HG03135 (cell line): Measurements from ENCODE around the gene HOXB2.

Experiments
- ATAC-seq: cut with Tn5 transposase; IDR thresholded peaks from one replicate; pipeline ENCODE4 v1.9.1; 2021; ENCODE audit warnings: mild to moderate bottlenecking, moderate library complexity; ENCODE audit not compliant: unreplicated experiment

The HOXB2 gene

DNA sequence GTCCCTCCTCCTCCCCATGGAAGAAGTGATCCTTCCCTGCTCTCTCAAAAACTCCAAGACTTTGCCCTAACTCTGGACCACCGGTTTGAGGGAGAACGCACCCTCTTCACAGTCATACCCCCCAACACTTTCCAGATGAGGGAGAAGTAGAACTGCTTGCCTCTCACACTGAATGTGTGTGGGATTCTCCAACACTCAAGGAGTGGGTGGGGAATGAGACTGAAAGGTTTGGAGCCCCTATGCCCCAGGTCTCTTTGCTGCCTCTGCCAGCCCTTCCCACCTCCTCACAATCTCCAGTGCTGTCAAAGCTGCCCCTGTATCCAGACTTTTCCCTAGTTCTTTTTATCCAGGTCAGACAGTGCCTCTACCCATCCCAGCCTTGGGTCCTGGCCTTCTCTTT lies 21.8 kb upstream of the HOXB2 start:
- ATAC-seq = no peak

DNA sequence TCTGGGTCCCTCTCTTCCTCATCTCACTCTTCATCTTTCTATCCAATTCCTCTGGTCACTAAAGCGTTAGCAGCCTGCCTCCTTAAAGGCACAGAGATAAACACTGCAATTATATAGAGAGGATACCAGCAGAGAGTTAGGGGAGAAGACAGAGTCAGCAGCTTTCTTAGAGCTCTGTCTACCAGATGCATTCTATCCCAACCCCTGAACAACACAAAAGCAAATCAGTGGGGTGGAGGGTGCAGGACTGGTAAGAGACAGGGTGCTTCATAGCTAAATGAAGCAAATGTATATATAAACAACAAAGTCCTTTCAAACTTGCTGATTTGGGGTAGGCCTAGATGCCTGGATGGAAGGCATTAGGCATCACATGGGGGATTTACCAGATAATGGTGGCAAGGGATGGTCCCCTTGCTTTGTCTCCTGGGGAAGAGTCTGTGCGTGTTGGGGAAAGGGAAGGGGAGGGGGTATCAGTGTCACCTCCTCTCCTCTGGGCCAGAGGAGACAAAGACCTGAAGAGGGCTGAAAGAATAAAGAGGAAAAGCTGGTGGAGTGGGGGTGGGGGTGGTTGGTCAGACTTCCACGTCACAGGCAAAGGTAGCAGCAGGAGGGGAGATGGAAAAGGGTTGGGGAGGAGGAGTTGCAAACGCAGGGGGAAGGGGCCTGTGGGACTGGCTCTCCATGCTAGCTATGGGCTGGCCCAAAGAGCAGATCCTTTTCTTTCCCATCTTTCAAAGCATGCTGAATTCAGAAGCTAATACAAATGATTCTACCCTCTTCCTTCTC lies 21.2 kb upstream of the HOXB2 start:
- ATAC-seq = no peak

DNA sequence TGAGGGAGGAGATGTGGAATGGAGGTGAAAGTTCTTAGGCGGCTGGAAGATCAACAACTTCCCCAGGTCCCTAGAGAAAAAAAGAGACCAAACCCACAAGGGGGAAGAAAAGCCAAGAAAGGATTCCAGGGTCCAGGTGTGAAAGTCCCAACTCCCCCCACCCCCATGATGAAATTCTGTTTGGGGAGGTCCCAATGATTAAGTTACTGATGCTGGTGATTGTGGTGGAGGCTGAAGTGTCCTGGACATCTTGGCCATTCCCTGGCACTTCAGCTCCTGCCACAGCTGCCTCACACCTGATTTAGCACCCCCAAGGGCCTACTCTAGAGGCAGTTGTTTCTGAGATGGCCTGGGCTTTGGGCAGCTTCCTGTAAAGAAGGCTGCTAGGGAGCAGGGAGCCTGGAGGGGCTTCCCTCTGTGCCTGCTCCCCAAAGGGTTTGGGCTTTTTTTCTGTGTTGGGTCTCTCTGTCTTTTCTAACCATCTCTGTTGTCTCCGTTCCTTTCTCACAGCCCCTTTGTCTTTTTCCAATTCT lies 20.2 kb upstream of the HOXB2 start:
- ATAC-seq = no peak

DNA sequence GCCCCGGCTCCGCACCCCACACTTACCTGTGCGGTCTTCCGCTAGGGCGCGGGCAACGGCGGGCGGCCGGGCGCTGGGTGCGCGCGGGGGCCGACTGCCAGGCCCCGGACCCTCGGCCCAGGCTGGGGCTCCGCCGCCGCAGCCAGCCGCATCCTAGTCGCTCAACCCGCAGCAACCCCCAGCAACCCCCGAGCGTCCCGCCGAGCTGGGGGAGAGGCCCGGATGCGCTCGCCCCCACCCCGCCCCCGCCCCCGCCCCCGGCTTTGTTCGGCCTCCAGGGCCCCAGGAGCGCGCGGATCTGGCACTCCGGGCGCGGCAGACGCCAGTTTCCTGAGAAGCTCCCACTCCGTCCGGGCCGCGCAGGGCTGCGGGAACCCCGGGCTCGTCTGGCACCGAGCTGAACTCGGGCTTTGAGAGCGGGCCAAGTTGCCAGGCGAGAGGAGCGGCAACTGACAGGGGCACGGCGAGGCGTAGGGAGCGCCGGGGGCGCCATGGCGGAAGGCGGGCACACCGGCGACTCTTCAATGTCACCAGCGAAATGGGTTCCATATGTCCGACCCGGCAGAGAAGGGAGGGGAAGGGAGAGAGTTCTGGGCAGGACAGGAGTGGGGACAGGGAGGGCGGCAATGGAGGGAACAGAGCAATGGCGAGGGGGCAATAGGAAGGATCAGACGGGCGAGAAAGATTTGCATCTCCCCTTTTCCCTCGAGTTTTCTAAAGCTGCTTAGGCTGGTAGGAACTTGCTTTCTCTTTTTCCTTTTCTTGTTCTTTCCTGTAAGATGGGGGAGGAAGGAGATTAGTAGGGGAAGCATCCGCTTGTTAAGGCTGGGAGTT lies 19.5 kb upstream of the HOXB2 start:
- no peak for ATAC-seq

DNA sequence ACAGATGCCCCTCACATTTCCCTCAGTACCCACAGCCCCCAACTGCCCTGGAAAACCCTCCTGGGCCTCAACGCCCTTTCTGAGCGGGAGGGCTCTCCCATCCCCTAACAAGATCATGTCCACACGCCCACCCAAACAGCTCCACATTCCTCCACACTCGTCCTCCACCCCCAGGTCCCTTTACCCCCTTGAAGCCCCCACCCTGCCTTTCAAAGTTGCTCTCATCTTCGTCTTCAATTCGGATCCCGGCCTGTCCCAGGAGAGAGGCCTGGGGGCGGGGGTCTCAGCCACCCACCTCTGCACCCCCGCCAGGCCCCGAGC lies 18.9 kb upstream of the HOXB2 start:
- ATAC-seq = no peak

DNA sequence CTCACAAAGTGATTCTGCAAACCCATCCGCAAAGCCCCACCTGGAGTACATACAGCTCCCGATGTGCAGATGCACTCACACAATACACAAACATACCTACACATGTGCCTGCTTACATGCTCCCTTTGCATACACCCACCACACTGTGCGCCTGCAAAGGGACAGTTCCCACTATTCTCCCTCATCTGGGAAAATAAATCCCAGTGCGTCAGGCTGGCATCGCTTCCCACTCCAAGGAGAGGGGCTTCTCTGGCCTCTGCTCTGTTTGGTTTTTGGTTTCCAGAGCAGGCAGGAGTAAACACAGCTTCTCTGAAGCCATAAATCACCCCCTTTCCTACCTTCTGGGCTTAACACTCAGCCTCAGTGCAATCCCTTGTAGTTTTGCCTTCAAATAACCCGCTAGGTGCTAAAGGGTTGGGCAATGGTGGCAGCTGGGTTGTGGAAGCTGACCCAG lies 18.5 kb upstream of the HOXB2 start:
- ATAC-seq = no peak

DNA sequence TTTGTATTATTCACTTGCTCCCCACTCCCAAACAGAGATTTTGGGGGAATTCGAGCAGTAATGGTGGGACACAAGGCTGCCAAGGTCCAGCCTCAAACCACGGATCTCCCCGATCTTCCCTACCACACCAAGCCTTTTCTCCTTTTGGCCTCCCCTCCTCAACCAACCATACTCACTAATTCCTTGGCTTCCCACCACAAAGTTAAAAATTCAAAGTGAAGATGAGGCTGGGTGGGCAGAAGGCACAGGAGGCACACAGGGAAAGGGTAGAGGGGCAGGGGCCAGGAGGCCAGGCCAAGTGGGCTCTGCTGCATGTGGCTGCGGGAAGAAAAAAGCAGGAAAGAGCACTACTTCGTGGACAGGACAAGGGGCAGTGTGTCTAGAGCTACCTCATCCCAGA lies 18.0 kb upstream of the HOXB2 start:
- no peak for ATAC-seq

DNA sequence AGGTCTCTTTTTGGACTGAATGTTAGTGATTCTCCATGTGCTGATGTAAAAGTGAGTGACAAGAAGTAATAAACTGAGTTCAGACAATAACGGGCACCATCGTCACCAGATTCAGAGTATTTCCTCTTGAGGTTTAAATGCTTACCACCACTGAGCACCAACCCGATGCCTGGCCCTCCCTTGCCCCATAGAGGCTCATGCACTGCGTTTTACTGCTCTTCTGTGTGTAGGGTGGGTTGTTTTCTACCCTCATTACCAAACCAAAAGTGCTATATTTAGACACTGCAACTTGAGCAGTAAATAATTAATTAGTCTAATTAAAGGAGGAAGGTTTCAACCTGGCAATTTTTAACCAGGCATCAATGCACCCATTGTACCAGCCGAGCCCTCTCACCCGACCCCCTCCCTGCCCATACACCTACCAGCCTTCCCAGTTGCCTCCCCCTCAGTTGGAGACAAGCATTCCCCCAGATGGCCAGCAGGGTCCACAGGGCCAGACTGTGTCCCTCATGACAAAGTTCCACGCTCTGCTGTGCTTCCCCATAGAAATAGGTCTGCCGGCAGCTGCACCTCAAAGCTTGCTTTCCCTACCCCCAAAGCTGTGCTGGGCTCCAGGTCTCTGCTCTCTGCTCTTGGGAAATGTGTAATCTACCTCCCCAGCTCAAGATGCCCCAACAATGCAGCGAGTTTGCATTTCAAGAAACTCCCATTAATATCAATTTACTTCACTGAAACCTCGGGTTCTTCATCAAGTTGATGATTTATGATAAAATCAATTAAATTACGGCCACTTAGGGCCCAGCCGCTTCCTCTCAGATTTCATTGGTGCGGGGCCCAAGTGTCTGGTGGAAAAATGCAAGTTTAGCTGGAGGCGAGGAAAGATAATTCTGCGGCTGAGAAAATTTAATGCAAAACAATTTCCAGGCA lies 17.2 kb upstream of the HOXB2 start:
- no peak for ATAC-seq

DNA sequence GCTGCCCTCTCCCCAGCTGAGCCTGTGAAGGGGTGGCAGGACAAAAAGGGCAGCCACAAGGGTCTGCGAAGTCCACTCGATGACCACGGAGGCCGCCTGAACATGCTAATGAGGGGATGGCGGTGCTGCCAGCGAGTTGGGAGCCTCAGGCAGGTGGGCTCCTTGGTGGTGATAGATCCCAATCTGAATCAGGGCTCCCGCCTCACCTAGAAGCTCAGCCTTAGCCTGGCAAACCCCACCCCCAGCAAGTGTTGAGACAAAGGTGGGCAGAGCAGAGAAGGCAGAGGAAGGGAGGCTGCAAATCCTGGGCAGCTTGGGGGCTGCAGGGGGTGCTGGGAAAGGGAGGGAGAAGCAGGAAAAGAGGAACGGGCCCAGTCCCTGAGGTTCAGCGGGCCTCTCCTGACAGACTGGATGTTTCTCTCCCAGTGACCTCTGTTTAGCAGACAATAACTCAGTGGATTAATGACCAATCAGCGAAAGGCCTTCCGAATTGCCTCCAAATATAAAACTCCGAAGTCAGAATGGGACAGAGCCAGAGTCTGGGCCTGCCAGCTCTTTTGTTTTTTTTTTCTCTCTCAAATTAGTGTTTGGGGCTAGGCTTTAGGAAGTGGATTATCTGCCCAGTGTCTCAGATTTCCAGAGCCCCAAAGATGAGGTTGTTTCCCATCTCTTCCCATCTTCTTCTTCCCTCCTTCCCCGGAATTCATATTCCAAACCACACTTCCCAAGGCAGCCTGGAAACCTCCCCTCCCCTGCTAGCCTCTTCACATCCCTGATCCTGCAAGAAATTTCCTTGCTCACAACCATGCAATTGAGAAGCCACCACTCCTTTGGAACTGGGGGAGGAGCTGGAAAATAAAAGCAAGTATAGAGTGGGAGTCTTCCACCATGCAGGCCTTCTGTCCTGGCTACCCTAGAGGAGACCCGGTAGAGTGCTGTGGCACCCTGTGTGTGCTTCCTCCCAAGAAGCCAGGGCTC lies 15.2 kb upstream of the HOXB2 start:
- no peak for ATAC-seq

DNA sequence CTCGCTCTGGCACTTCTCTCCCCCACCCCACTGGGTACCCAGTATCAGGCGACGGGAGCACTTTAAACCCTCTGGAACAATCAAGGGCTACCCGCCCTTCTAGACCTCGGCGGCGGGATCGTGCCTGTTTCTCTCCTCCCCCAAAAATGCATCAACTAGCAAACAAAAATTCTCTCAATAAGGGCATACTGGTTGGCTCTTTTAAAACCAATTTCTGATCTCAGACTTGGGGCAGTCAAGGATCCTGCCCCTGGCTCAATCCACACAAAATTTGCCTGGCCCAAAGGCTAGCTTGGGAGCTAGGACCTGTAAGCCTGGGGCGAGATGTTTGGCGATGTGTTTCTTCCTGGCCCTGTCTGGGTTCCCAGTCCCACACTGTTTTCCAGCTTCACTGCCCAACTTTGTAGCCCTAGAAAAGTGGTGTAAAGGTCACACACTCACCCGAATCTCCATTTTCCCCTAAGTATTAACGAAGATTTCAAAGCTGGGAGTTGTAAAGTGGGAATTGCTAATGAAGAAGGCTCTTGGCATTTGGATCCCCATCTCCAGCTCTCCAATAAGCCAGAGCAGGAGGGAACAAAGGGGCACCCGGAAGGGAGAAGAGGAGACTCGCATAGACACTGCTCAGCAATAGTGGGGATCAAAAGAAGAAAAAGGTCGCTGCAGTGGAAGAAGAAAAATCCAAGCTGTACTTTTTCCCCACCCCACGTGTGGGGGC lies 14.4 kb upstream of the HOXB2 start:
- ATAC-seq = no peak

DNA sequence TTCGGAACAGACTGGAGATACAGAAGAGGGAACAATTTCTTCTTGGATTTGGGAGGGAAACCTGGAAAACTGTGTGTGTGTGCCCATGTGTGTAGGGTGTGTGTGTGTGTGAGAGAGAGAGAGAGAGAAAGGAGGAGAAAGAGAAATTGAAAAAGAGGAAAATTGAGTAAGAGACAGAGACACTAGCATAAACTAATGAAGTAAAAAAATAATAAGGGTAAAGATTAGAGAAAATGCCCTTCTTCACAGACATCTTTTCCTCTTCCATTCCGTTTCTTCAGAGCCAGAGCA lies 13.9 kb upstream of the HOXB2 start:
- no peak for ATAC-seq

DNA sequence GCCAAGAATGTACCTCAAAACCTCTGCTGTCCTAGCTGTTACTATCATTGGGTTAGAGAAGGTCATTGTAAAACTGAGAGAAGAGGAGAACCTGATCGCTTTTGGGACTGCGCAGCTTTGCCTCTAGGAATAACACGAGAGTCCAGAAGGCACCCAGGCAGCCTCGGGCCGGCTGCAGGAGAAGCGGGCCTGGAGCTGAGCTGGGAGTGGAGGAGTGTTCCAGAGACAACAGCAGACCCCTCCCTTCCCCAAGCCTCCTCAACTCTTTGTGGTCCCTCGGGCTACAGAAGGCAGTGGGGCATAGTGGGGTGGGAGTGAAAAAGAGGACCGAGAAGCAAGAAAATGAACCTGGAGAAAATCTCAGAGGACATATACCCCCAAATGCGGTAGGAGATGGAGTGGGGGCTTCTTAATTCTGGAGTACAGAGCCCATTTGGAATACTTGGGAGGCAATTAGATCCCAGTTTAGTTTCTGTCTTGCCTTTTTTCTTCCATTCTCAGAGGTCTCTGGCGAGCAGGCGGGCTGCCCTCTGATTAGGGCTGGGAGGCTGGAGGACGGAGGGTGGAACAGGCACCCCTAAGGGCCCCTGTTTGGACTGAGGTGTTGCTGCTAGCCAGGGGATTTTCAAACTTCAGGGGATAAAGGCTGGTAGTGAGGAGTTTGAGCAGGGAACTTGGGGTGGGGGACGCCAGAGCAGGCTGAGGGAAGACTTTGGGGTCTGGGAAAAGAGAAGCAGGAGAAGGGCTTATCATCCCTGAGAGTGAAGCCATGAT lies 13.3 kb upstream of the HOXB2 start:
- no peak for ATAC-seq

DNA sequence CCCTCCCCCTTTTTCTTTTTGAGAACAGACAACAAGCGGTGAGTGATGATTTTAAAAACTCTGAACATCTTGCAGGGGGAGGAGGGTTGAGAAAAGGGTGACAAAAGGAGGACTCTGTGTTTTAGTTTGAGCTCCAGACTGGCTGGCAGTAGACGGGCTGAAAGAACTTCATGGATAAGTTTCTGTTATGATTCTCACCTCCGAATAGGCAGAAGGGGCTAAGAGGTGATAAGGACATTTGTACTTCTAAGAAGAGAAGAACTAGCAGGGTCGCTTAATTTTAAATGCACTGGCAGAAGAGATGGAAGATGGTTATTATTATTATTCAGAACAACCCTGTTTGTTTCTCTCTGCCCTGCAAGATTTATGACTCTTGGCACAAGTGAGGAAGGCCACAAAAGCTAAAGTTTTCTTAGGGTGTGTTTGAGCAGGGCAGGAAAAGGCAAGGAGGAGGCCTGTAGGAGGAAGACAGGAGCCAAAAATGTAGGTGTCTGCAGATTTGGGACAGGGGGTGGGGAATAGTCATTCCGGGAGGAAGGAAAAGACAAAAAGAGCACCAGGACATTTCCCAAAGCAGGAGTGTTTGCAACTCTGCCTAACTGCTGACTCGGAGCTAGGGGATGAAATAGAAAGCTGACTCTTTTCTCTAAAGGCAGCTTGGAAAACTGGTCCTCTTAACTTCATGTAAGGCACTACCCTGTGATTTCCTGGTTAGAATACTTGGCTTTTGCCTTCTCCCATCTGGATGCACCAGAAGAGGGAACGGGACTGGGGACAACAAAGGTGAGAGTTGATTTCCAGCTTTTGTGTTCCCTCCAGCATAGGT lies 11.9 kb upstream of the HOXB2 start:
- no peak for ATAC-seq

DNA sequence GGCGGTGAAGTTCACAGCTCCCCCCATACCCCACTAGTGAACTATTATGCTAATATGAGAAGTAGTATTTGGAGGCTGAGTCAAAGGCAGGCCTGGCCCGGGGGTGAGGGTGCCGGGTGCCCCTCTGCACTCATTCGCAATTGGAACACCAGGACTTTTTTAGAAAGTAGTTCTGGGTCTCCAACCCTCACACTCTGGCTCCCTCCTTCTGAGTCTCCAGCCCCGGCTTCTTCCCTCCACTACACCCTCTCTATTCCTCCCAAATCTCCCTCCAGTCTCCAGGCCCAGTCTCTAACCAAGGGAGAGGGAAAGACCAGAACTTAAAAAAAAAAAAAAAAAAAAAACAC lies 11.3 kb upstream of the HOXB2 start:
- ATAC-seq = no peak

DNA sequence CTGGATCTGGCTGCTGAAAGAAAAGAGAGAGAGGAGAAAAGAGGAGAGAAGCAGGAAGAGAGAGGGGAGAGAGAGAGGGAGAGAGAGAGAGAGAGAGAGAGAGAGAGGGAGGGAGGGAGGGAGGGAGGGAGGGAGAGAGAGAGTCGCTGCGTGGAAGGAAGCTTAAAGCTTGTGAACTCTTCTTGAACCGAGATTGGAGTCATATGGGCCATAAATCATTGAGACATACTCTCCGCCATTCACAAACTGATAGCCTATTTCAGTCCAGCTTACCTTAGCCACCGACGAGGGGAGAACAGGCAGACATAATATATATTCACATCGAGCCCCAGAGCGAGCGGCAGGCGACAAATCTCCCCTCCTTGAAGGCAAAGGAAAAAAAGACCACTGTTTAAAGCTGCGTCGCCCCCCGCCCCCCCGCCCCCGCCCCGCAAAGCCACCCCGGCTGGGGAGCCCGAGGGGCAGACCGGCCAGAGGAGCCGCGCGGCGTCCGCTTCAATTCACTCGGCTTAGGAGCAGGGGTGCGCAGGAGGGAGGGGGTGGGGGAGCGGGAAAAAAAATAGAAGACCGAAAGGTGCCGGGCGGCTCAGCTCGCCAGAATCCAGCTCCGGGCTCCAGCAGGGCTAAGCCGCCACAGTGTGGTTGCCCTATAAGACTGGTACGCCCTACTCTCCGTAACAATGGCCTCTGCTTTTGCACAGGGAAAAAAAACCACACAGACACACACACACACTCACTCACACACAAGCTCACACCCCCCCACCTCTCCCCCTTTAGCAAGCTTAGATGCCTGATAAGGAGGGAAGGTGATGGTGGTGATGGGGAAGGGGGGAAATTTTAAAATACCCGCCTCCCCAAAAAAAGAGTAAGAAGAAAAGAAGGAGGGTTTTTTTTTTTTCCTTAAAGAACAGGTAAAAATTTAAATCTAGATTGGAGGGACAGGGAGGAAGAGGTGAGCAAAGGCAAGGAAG lies 10.6 kb upstream of the HOXB2 start:
- no peak for ATAC-seq

DNA sequence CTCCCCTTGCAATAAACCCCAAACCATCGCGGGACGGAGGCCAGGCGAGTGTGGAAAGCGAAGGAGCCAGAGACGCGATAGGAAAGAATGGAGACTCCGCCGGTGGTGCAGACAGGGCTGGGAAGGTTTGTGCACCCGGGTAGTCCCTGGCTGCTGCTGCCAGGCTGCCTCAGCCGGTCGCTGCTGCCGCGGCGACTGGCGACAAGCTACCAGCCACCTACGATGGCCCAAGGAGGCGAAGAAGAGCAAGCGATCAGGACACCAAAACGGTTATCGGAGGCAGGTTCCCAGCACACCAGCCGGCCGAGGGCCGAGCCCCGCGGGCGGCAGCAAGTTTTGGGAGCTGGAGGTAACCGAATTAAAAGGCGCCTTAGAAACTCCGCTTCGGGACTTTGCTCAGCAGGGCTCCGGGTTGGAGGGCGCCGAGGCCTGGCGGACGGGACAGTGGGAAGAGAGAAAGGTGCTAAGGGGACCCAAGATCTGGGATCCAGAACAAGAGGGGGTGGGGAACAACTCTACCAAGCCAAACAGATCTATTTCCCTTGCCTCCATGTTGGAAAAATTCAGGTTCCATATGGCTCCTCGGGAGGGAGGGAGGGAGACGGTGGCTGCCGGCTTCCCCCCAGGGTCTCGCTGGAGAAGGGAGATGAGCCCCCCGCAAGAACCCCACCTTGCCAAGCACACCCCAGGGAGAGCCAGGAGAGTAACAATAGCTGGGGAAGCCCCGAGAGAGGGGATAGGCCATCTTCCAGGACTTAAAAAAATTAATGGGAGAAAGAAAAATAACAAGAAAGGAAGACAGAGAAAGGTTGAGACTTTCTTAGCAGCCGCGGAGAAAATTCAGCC lies 9.7 kb upstream of the HOXB2 start:
- no peak for ATAC-seq
